SU-DHL-6 (cell line): ENCODE measurements around the gene HIPK3.

ENCODE experiments used
- H2AFZ ChIP-seq: fragments of 200-600 bp; sonication (generic); 2 replicates; pipeline ENCODE4 v1.6.1; 2014; ENCODE audit warnings: low read depth, mild to moderate bottlenecking, moderate library complexity, mixed read lengths, antibody characterized with exemption, low read length; ENCODE audit not compliant: severe bottlenecking
- H3F3A ChIP-seq: fragments of 200-600 bp; shearing (Covaris generic); 2 replicates; pipeline ENCODE4 v1.6.0; 2016; ENCODE audit warnings: antibody characterized with exemption, mild to moderate bottlenecking; ENCODE audit not compliant: insufficient read depth
- H3K27ac ChIP-seq: fragments of 200-600 bp; sonication (generic); 2 replicates; pipeline ENCODE4 v1.5.1; 2016; ENCODE audit warnings: low read depth, mild to moderate bottlenecking, low read length, moderate library complexity, mixed read lengths
- H3K27me3 ChIP-seq: fragments of 200-600 bp; sonication (generic), shearing (Covaris generic); 2 replicates; pipeline ENCODE4 v1.6.0; 2014; ENCODE audit warnings: mild to moderate bottlenecking, low read length
- H3K36me3 ChIP-seq: fragments of 200-600 bp; sonication (generic); 2 replicates; pipeline ENCODE4 v1.6.1; 2014; ENCODE audit warnings: mild to moderate bottlenecking, low read length, mixed read lengths
- H3K4me2 ChIP-seq: fragments of 300-600, 200-600 bp; shearing (Covaris generic), sonication (generic); 2 replicates; pipeline ENCODE4 v1.6.0; 2014; ENCODE audit warnings: low read length, low read depth, mild to moderate bottlenecking; ENCODE audit not compliant: poor library complexity, severe bottlenecking
- H3K4me3 ChIP-seq: fragments of 200-600 bp; sonication (generic); 2 replicates; pipeline ENCODE4 v1.5.1; 2014; ENCODE audit warnings: antibody characterized with exemption, low read length, mild to moderate bottlenecking, mixed read lengths; ENCODE audit not compliant: insufficient read depth, poor library complexity, severe bottlenecking
- H3K79me2 ChIP-seq: fragments of 200-600 bp; sonication (generic); 2 replicates; pipeline ENCODE4 v1.6.1; 2014; ENCODE audit warnings: mild to moderate bottlenecking, low read length, moderate library complexity; ENCODE audit not compliant: insufficient read depth
- H3K9ac ChIP-seq: fragments of 200-600 bp; sonication (generic); 2 replicates; pipeline ENCODE4 v1.7.0; 2014; ENCODE audit warnings: mild to moderate bottlenecking, low read length
- H3K9me2 ChIP-seq: fragments of 200-600 bp; sonication (generic); replicated peaks from 2 replicates; pipeline ENCODE4 v1.6.1; 2014; ENCODE audit warnings: low read length; ENCODE audit not compliant: insufficient read depth
- H3K9me3 ChIP-seq: fragments of 200-600 bp; sonication (generic); 2 replicates; pipeline ENCODE4 v1.6.1; 2014; ENCODE audit warnings: low read length, mixed read lengths; ENCODE audit not compliant: insufficient read depth
- H4K20me1 ChIP-seq: fragments of 200-600 bp; sonication (generic); 2 replicates; pipeline ENCODE4 v1.6.1; 2014; ENCODE audit warnings: low read depth, mild to moderate bottlenecking, antibody characterized with exemption, low read length, moderate library complexity, mixed read lengths
- CTCF ChIP-seq: fragments of 200-600 bp; sonication (generic); IDR thresholded peaks from one replicate; pipeline ENCODE4 v1.5.1; 2017; ENCODE audit warnings: antibody characterized with exemption, mild to moderate bottlenecking, low read length, moderate library complexity; ENCODE audit not compliant: insufficient read depth, poor library complexity, severe bottlenecking
- EZH2phosphoT487 ChIP-seq: fragments of 200-600 bp; sonication (generic), shearing (Covaris generic); conservative IDR thresholded peaks from 2 replicates; pipeline ENCODE4 v1.6.1; 2018; ENCODE audit warnings: mild to moderate bottlenecking, antibody characterized with exemption, low read length, moderate library complexity, mixed read lengths

Gene HIPK3

GRCh38 chr11:33373636-33374035 is 116.5 kb downstream of the HIPK3 start:
- H4K20me1 ChIP-seq, result no peaks in the 10 kb centered on the region
- H3K79me2 ChIP-seq, result no peaks in the 10 kb centered on the region
- no peaks in the 10 kb centered on the region for H3K9me2 ChIP-seq
- TF ChIP-seq EZH2phosphoT487 (no peak), CTCF (no peak)
- H3K36me3 ChIP-seq, result no peaks in the 10 kb centered on the region
- no peak overlapping the region for H3K9ac ChIP-seq
- no peak overlapping the region for H3K4me3 ChIP-seq
- H3K4me2 ChIP-seq, result no peak overlapping the region
- H3K27ac ChIP-seq, result no peak overlapping the region
- no peaks in the 10 kb centered on the region for H3K9me3 ChIP-seq
- H3K27me3 ChIP-seq, result no peaks in the 10 kb centered on the region
- no peak overlapping the region for H2AFZ ChIP-seq
- H3F3A ChIP-seq, result no peaks in the 10 kb centered on the region

DNA sequence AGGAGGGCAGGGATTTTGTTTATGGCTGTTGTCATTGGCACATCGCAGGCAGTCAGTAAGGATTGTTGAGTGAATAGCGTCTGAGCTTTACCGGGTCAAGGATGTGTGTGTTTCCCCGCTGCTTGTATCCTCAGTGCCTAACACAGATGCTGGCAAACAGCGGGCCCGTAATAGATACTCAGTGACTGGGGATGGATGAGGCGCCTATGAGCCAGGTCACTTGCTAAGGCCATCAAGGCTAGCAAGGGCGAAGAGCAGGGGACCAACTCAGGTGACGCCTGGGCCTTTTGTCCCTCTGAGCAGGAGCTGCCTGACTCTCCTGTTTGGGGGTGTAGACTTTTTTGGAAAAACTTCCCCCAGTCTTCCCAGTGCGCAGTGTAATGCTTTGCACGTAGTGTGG is 118.1 kb downstream of the HIPK3 start:
- Histone ChIP-seq H3K27me3 (no peaks in the 10 kb centered on the region), H3K36me3 (no peaks in the 10 kb centered on the region), H3F3A (no peaks in the 10 kb centered on the region), H4K20me1 (no peaks in the 10 kb centered on the region), H3K27ac (no peak overlapping the region), H3K79me2 (no peaks in the 10 kb centered on the region), H2AFZ (no peak overlapping the region), H3K4me3 (no peak overlapping the region), H3K9ac (no peak overlapping the region), H3K9me3 (no peaks in the 10 kb centered on the region), H3K4me2 (no peak overlapping the region), H3K9me2 (no peaks in the 10 kb centered on the region)
- TF ChIP-seq EZH2phosphoT487 (no peak), CTCF (no peak)

DNA sequence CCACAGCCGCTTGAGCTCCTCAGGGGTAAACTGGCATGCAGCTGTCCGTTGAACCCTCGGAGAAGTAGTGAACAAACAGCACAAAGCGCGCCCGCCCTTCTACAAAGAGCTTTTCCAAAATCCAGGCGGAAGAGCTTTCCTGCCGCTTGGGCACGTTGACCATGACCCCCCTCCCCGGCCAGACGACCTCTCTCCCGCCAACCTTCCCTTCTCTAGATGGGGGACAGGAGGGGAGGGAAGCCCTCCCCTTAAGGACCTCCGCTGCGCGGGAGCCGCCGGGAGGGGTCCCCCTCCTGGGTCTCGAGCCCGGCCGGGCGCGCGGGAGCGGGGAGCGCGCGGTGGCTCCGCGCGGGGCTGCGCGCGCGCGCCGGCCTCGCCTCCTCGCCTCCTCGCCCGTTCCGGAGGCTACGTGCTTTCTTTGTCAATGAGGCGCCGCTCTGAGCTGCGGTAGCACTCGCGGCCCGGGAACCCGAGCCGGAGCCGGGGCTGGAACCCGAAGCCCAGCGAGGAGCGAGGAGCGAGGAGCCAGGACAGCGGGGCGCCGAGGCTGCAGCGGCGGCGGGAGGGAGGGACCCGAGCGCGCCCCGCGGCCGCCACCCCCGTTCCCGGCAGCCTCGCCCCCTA is 118.6 kb downstream of the HIPK3 start, which contains the start of gene KIAA1549L:
Gene KIAA1549L, plus strand, starts transcription at position 421 of the 624 bp plus-strand sequence.
- no peak within 1 kb of the TSS for H3K9ac ChIP-seq
- H3K79me2 ChIP-seq, result no peaks in the 10 kb centered on the region
- TF ChIP-seq CTCF, result no peak
- no peak for TF ChIP-seq EZH2phosphoT487
- H3K9me2 ChIP-seq, result no peaks in the 10 kb centered on the region
- H3K9me3 ChIP-seq, result no peaks in the 10 kb centered on the region
- H2AFZ ChIP-seq, result no peak within 1 kb of the TSS
- no peaks in the 10 kb centered on the region for H3K36me3 ChIP-seq
- H3K4me3 ChIP-seq, result no peak within 1 kb of the TSS
- no peaks in the 10 kb centered on the region for H3F3A ChIP-seq
- no peak within 1 kb of the TSS for H3K27ac ChIP-seq
- no peaks in the 10 kb centered on the region for H4K20me1 ChIP-seq
- H3K27me3 ChIP-seq, result no peaks in the 10 kb centered on the region
- H3K4me2 ChIP-seq, result peak within 1 kb of the TSS; percentile 24
